GM06990 (cell line): ENCODE data around the gene S100A14.

Experiments used
- DNase-seq: peaks from one replicate; pipeline ENCODE4 v3.0.0-alpha.2; 2011; ENCODE audit not compliant: insufficient read length; ENCODE audit errors: extremely low read depth
- H3K27me3 ChIP-seq: replicated peaks from 2 replicates; pipeline ENCODE4 v1.6.0; 2011; ENCODE audit warnings: low read length; ENCODE audit not compliant: control insufficient read depth, insufficient read depth
- H3K36me3 ChIP-seq: 2 replicates; pipeline ENCODE4 v1.5.1; 2011; ENCODE audit warnings: low read length; ENCODE audit not compliant: control insufficient read depth, insufficient read depth
- H3K4me3 ChIP-seq: replicated peaks from 2 replicates; pipeline ENCODE4 v1.5.1; 2011; ENCODE audit warnings: low read depth, mild to moderate bottlenecking, control low read depth, low read length
- TF ChIP-seq, protein P1 (sequence below): IDR thresholded peaks from 2 replicates; pipeline ENCODE4 v1.5.1; 2011; ENCODE audit warnings: low read length, control low read depth, mild to moderate bottlenecking, inconsistent platforms; ENCODE audit not compliant: insufficient read depth, poor library complexity, severe bottlenecking

S100A14 gene

DNA sequence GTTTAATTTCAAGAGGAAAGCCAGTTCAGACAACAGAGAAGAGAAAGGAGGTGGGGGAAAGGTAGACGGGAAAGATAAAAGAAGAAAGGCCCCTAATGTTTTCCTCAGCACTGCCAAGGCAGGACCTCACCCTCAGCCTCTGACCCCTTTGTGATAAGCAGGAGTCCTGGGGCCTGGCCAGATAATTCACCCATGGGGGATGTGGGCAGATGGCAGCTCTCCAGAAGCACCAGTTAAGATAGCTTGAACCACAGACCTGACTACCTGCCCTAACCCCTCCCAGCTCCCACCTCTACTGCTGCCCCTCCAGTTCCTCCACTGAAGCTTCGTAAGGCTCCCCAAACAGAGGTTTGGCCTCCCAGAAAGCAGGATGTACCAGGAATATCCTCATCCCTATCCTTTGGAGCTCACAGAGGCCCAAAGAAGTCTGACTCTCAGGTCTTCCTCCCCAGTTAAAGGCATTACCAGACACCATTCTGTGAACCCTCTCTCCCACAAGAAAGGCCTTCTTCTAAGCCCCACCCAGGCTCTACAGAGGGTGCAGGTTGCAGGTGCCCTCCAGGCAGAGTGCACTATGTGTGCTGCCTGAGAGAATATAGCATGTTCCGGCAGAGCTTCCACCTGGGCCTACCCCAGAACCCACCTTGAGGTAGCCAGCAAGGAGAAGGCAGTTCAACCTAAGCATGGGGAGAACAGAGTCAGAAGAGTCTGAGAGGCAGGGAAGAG, 33.2 kb upstream of the S100A14 start:
- Histone ChIP-seq H3K4me3 (no peak overlapping the region), H3K27me3 (no peaks in the 10 kb centered on the region), H3K36me3 (peaks cover 13% of the 10 kb centered on the region)
- TF ChIP-seq, protein P1, sequence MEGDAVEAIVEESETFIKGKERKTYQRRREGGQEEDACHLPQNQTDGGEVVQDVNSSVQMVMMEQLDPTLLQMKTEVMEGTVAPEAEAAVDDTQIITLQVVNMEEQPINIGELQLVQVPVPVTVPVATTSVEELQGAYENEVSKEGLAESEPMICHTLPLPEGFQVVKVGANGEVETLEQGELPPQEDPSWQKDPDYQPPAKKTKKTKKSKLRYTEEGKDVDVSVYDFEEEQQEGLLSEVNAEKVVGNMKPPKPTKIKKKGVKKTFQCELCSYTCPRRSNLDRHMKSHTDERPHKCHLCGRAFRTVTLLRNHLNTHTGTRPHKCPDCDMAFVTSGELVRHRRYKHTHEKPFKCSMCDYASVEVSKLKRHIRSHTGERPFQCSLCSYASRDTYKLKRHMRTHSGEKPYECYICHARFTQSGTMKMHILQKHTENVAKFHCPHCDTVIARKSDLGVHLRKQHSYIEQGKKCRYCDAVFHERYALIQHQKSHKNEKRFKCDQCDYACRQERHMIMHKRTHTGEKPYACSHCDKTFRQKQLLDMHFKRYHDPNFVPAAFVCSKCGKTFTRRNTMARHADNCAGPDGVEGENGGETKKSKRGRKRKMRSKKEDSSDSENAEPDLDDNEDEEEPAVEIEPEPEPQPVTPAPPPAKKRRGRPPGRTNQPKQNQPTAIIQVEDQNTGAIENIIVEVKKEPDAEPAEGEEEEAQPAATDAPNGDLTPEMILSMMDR: no peak
- no peak for DNase-seq

DNA sequence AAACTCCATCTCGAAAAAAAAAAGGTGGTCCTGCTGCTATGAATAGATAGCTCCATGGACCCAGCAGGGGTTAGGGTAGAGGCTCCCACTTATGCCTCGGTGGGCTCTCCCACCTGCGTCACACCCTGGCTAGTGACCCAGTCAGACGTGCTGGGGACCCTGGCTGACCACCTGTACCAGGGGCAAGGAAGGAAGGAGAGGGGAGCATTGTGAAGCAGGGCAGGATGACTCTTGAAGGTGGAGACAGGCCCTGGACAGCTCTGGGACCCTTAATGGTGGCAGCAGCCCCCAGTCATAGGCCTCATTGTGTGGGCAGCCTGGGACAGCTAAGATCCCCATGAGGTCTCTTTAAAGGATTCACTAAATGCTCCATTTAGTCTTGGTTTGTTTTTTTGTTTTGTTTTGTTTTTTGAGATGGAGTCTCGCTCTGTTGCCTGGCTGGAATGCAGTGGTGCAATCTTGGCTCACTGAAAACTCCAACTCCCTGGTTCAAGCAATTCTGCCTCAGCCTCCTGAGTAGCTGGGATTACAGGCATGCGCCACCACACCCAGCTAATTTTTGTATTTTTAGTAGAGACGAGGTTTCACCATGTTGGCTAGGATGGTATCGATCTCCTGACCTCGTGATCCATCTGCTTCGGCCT, 32.0 kb upstream of the S100A14 start:
- TF ChIP-seq, protein P1: no peak
- no peak overlapping the region for H3K4me3 ChIP-seq
- no peaks in the 10 kb centered on the region for H3K27me3 ChIP-seq
- DNase-seq: no peak
- peaks cover 14% of the 10 kb centered on the region for H3K36me3 ChIP-seq

DNA sequence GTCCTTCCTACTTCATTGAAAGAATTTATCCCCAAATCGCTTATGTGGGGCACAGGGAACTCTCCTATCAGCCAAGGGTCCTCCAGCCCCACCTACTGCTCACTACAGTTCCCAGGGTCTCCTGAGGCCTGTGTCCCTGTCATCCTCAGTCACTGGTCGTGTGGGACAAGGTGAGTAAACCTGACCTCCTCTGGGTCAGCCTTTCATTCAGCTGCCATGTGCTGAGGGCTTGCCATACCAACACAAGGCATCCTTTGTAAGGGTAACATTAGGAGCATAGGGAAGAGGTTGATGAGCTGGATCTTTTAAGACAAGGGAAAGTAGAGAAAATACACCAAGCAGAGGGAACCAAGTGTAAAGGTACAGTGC, 31.2 kb upstream of the S100A14 start:
- no peak overlapping the region for H3K4me3 ChIP-seq
- H3K36me3 ChIP-seq: peaks cover 16% of the 10 kb centered on the region
- TF ChIP-seq, protein P1: no peak
- no peak for DNase-seq
- H3K27me3 ChIP-seq: no peaks in the 10 kb centered on the region

DNA sequence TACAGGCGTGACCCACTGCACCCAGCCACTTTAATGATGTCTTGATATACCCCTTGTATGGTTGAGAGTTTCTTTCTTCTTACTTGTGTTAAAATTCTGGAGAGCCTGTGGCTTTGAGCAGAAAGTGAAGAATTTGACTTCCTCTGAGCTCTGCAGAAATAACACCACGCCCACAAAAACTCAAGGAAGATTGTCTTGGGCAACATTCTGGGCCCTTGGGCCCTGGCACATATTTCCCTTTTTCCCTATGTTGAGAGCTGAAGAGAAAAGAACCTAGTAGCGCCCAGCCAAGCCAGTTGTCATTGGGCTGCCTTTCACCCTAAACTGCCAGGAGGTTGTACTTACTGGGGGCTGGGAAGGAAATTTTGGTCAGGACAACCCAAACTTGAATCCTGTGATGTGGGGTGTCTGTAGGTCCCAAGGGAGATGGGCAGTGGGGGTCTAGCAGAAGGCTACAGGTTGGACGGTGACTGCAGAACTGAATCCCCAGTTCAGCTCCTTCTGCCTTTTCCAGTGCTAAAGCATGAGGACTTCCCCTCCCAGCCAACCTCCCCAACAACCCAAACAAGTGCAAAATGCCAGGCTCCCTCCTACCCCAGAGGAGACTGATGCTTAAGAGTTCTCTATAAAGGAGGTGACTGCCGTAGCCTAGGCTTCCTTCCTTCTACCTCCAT, 30.7 kb upstream of the S100A14 start:
- Histone ChIP-seq H3K4me3 (no peak overlapping the region), H3K36me3 (peaks cover 21% of the 10 kb centered on the region), H3K27me3 (no peaks in the 10 kb centered on the region)
- no peak for DNase-seq
- TF ChIP-seq, protein P1: no peak

DNA sequence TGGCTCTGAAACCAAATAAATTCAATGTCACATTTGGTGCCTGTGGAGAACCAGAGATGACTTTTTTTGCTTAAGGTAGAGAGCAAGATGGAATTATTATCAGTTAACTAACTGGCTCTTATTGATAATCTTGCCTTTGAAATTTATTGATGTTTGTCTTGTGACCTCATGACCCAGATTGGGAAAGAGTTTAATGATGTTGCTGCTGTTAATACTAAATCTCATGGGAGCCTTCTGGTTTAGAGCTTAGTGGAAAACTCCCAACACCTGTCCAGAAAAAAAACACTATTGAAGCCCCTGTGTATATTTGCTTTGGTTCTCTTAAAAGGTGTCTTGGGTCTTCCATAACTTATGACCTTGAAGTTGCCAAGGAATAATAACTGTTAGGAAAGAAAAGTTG, 27.7 kb upstream of the S100A14 start:
- H3K4me3 ChIP-seq: no peak overlapping the region
- DNase-seq: no peak
- H3K27me3 ChIP-seq: no peaks in the 10 kb centered on the region
- TF ChIP-seq, protein P1: no peak
- peaks cover 31% of the 10 kb centered on the region for H3K36me3 ChIP-seq
